ENCODE data around the gene NRP1.

DNA sequence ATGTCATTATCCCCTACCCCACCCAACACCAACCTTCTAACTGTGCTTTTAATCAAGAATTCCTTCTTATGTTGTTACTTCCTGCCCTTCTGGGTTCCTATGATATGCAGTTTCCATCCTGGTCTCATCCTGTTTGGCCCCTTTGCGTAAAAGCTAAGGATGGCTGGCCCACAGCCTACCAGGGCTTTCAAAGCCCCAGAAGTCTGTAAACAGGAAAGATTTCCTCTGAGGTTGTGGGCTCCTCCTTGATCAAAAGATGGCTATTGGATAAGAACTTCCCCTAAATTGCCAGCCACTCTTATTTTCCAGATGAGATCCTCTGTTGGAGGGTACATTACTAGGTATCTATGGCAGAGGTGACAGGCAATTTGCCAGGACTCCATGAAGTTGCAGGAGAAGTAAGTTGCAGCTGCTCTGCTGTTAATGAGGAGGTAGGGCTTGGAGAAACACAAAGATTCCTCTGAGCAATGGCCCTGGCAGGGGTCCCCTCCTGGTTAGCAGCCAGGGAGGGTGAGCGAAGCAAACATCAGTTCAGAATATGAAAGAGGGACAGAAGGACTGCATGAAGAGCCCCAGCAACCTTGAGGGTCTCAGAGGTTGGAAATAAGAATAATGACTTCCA, 32.1 kb downstream of the NRP1 start:
- TF ChIP-seq, protein P1, sequence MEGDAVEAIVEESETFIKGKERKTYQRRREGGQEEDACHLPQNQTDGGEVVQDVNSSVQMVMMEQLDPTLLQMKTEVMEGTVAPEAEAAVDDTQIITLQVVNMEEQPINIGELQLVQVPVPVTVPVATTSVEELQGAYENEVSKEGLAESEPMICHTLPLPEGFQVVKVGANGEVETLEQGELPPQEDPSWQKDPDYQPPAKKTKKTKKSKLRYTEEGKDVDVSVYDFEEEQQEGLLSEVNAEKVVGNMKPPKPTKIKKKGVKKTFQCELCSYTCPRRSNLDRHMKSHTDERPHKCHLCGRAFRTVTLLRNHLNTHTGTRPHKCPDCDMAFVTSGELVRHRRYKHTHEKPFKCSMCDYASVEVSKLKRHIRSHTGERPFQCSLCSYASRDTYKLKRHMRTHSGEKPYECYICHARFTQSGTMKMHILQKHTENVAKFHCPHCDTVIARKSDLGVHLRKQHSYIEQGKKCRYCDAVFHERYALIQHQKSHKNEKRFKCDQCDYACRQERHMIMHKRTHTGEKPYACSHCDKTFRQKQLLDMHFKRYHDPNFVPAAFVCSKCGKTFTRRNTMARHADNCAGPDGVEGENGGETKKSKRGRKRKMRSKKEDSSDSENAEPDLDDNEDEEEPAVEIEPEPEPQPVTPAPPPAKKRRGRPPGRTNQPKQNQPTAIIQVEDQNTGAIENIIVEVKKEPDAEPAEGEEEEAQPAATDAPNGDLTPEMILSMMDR (IDR thresholded peaks at IDR 0.05; ENCODE audit: extremely low read depth in 1 of 2, insufficient read depth in 1 of 2, low read depth in 1 of 2, low read length in 2 of 2): no peak
- TF ChIP-seq POLR2AphosphoS5 (IDR thresholded peaks at IDR 0.05; ENCODE audit: insufficient read depth, low read depth, low read length) (no peak), POLR2A (IDR thresholded peaks at IDR 0.05; ENCODE audit: low read depth, low read length) (no peak), EZH2 (IDR thresholded peaks at IDR 0.05; ENCODE audit: borderline replicate concordance, low read depth, low read length, severe bottlenecking) (no peak)
- TF ChIP-seq, protein P2, sequence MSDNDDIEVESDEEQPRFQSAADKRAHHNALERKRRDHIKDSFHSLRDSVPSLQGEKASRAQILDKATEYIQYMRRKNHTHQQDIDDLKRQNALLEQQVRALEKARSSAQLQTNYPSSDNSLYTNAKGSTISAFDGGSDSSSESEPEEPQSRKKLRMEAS (IDR thresholded peaks at IDR 0.05; ENCODE audit: insufficient read depth, insufficient read length): no peak

All from endothelial cell of umbilical vein (primary cell).